Thoracic aorta (tissue), 2 donors: ENCODE measurements around the gene SGF29. TPM values are rescaled to one million over a fixed set of nuclear protein-coding genes. Genes with fewer than 3 reads are reported as not detected.
"Not testable (repeated sequence)": the region's sequence is repeated elsewhere in the genome, so short reads cannot be mapped to it uniquely, and the experiment has no call there.

Experiments
- ATAC-seq: fragments of 150-250 bp; one replicate; pipeline ENCODE4 v1.8.0; 2017; ENCODE audit warnings: low read depth; ENCODE audit not compliant: insufficient number of reproducible peaks, low FRiP score
- DNase-seq: peaks from one replicate; pipeline ENCODE4 v3.0.0-alpha.2; 2020; ENCODE audit warnings: low spot score
- H3K27ac ChIP-seq, 2 donors: fragments of 200-600 bp; sonication (generic); 1 replicate in 1 of 2; 2 replicates in 1 of 2; pipeline ENCODE4 v1.5.1; 2016; ENCODE audit warnings: mild to moderate bottlenecking in 2 of 2, moderate library complexity in 2 of 2
- H3K27me3 ChIP-seq: fragments of 200-600 bp; sonication (generic); replicated peaks from 2 replicates; pipeline ENCODE4 v1.6.0; 2016; ENCODE audit warnings: mild to moderate bottlenecking; ENCODE audit not compliant: insufficient read depth
- H3K36me3 ChIP-seq: fragments of 200-600 bp; sonication (generic); one replicate; pipeline ENCODE4 v1.5.1; 2016
- H3K4me1 ChIP-seq, 2 donors: fragments of 200-600 bp; sonication (generic); 1 replicate in 1 of 2; 2 replicates in 1 of 2; pipeline versions ENCODE4 v1.5.1 to v1.6.0; 2016; ENCODE audit warnings: low read depth in 2 of 2, mild to moderate bottlenecking in 1 of 2; ENCODE audit not compliant: control insufficient read depth in 1 of 2
- H3K4me3 ChIP-seq: fragments of 200-600 bp; sonication (generic); 2 replicates; pipeline ENCODE4 v1.5.1; 2016; ENCODE audit warnings: mild to moderate bottlenecking
- H3K9me3 ChIP-seq: fragments of 200-600 bp; sonication (generic); 2 replicates; pipeline ENCODE4 v1.5.1; 2016
- CTCF ChIP-seq: fragments of 200-600 bp; sonication (generic); IDR thresholded peaks from one replicate; pipeline ENCODE4 v1.5.1; 2019; ENCODE audit warnings: antibody characterized with exemption
- total RNA-seq, 2 donors: library from RNA; depleted of rRNA; stranded (reverse); fragments of >200 nt; gene quantifications; one replicate each; pipeline versions ENCODE4 v1.1.0 to v1.2.3, GENCODE V29; 2016

SGF29 gene
- total RNA-seq, 2 donors from 2014 or later = 17.8 to 26.9 TPM

GRCh38 chr16:28591355-28591754 is 37.6 kb downstream of the SGF29 start:
- Histone ChIP-seq H3K27ac (no peak overlapping the region), H3K27me3 (no peaks in the 10 kb centered on the region), H3K4me3 (no peak overlapping the region), H3K4me1 (no peaks in the 10 kb centered on the region), H3K9me3 (no peaks in the 10 kb centered on the region), H3K36me3 (peaks cover 27% of the 10 kb centered on the region)
- no peak for TF ChIP-seq CTCF
- ATAC-seq = no peak
- no peak for DNase-seq

DNA sequence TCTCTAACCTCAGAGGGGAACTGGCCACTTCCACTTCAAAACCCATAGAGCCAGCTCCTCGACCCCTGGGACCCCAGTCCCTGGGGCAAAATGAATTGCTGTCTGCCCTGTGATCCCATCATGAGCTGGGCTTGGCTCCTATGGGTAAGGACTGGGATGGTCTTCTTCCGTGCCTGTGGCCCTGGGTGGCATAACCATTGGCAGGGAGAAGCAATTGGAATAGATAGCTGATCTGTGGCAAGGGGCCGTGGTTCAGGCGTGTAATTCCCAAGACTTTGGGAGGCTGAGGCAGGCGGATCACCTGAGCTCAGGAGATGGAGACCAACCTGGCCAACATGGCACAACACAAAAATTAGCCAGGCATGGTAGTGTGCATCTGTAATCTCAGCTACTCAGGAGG is 38.8 kb downstream of the SGF29 start:
- no peak for ATAC-seq
- peaks cover 27% of the 10 kb centered on the region for H3K36me3 ChIP-seq

GRCh38 chr16:28592979-28593553 is 39.3 kb downstream of the SGF29 start:
- H3K27ac ChIP-seq = no peak overlapping the region
- H3K9me3 ChIP-seq = no peaks in the 10 kb centered on the region
- H3K36me3 ChIP-seq = peaks cover 27% of the 10 kb centered on the region
- ATAC-seq = no peak
- H3K4me3 ChIP-seq = no peak overlapping the region
- H3K27me3 ChIP-seq = no peaks in the 10 kb centered on the region
- TF ChIP-seq CTCF = no peak
- H3K4me1 ChIP-seq = no peaks in the 10 kb centered on the region
- DNase-seq = no peak

More for the DNA sequence above, 38.8 kb downstream of the SGF29 start:
- Histone ChIP-seq H3K27me3 (no peaks in the 10 kb centered on the region), H3K4me1 (no peaks in the 10 kb centered on the region), H3K4me3 (no peak overlapping the region), H3K9me3 (no peaks in the 10 kb centered on the region), H3K27ac (no peak overlapping the region)
- TF ChIP-seq CTCF = no peak
- no peak for DNase-seq

GRCh38 chr16:28595451-28595850 is 41.7 kb downstream of the SGF29 start:
- H3K27ac ChIP-seq, H3K4me3 ChIP-seq, H3K9me3 ChIP-seq, H3K4me1 ChIP-seq, H3K27me3 ChIP-seq, ATAC-seq, H3K36me3 ChIP-seq, DNase-seq: not testable (repeated sequence)

DNA sequence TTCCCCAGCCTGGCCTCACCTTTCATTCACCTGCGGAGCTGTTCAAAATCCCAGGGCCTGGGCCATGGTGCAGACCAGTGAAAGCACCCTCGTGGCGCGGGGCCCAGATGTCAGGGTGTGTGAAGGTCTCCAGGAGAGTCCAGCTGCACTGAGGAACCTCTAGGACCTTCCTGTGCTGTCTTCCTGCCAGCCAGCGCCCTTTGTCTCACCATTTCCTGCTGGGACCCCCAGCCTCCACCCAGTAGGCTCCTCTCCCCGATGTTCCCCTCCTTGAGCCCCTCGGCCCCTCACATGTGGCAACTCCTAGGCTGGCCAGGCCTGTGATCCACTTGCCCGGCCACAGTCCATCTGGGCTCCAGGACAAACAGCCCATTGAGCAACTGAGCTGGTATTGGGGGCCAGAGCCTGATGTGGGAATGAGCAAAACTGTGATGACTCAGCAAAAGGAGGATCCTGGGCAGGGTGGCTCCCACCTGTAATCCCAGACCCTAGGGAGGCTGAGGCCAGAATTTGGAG is 42.5 kb downstream of the SGF29 start:
- no peak for DNase-seq
- H3K4me3 ChIP-seq = no peak overlapping the region
- no peak for TF ChIP-seq CTCF
- peaks cover 2% of the 10 kb centered on the region for H3K36me3 ChIP-seq
- H3K27ac ChIP-seq = no peak overlapping the region
- no peaks in the 10 kb centered on the region for H3K9me3 ChIP-seq
- ATAC-seq = no peak
- no peaks in the 10 kb centered on the region for H3K27me3 ChIP-seq
- no peaks in the 10 kb centered on the region for H3K4me1 ChIP-seq
